IMR-90 (cell line): ENCODE results near the gene SLC8A1.

ENCODE experiments used
- CTCF ChIP-seq: conservative IDR thresholded peaks from 2 replicates; pipeline ENCODE4 v1.5.1; 2012; ENCODE audit warnings: mild to moderate bottlenecking, low read depth, low read length, improper control_type of control experiment
- POLR2A ChIP-seq: IDR thresholded peaks from 2 replicates; pipeline ENCODE4 v1.6.1; 2012; ENCODE audit warnings: mild to moderate bottlenecking, low read depth, low read length
- USF2 ChIP-seq: fragments of 150-350 bp; IDR thresholded peaks from 2 replicates; pipeline ENCODE4 v1.6.1; 2017; ENCODE audit warnings: mild to moderate bottlenecking, antibody characterized with exemption, low read length, low read depth

- TF ChIP-seq CTCF, result no peak
- TF ChIP-seq USF2, result no peak
- TF ChIP-seq POLR2A, result no peak
Observed at GRCh38 chr2:40282428-40282827, 169.5 kb downstream of the SLC8A1 start.
